ENCODE results near the gene SGK1. TPM values are rescaled to one million over a fixed set of nuclear protein-coding genes. Genes with fewer than 3 reads are reported as not detected.

The SGK1 gene
- 102 to 156 TPM (median 129 TPM) in 3 replicates for polyA plus RNA-seq
- polyA plus RNA-seq (2011; ENCODE audit: low read depth): 129 TPM
- polyA plus RNA-seq (2011; cell fraction: cytosol; rRNA removed): 106 and 112 TPM in 2 replicates
- 763 and 811 TPM in 2 replicates for polyA plus RNA-seq (2011; cell fraction: nucleus; rRNA removed)
- 81.1 and 85.4 TPM in 2 replicates for polyA plus RNA-seq (2012; ENCODE audit: low replicate concordance)
- 123 to 165 TPM (median 129 TPM) in 3 replicates for polyA minus RNA-seq
- polyA minus RNA-seq (2011; cell fraction: cytosol; rRNA and poly(A)+ RNA removed): 52.0 TPM
- polyA minus RNA-seq (2011; cell fraction: nucleus; rRNA and poly(A)+ RNA removed): 284 and 442 TPM in 2 replicates

- no peaks in the 10 kb centered on the region for H3K9me3 ChIP-seq (ENCODE audit: control insufficient read depth, low read depth, low read length)
- H2AFZ ChIP-seq (ENCODE audit: control insufficient read depth, low read length): peak within 1 kb of the TSS; percentile 96
- no peaks in the 10 kb centered on the region for H3K36me3 ChIP-seq (ENCODE audit: control insufficient read depth in 2 of 2, extremely low read depth in 1 of 2, insufficient read depth in 2 of 2, low read length in 2 of 2)
- H3K79me2 ChIP-seq (ENCODE audit: control insufficient read depth, insufficient read depth, low read length): no peaks in the 10 kb centered on the region
- FAIRE-seq (peak; percentile 60), DNase-seq (ENCODE audit: low read depth, low spot score) (no peak)
- H3K9ac ChIP-seq (ENCODE audit: control insufficient read depth, extremely low read depth, insufficient read depth, low read length): peak within 1 kb of the TSS; percentile 18
- H3K4me1 ChIP-seq (ENCODE audit: control insufficient read depth, extremely low read depth, insufficient read depth, low read length): peaks cover 5% of the 10 kb centered on the region
- no peaks in the 10 kb centered on the region for H3K9me1 ChIP-seq (ENCODE audit: control insufficient read depth, extremely low read depth, insufficient read depth, low read length)
- dilution Hi-C loops (cut with MboI; ENCODE audit: extremely low pct_ligation_motif_present, low sequenced_read_pairs): no loop called here
- peak within 1 kb of the TSS; percentile 90 for H3K4me2 ChIP-seq (ENCODE audit: control insufficient read depth, extremely low read depth, insufficient read depth, low read depth, low read length)
- H3K27ac ChIP-seq (ENCODE audit: control insufficient read depth, insufficient read depth, low read length): no peak within 1 kb of the TSS
- H3K27me3 ChIP-seq (ENCODE audit: control insufficient read depth, extremely low read depth, insufficient read depth, low read length): no peaks in the 10 kb centered on the region
- TF ChIP-seq EZH2 (IDR thresholded peaks at IDR 0.05; ENCODE audit: low read length) (no peak), CTCF (optimal IDR thresholded peaks at IDR 0.05 in 1 of 3, IDR thresholded peaks at IDR 0.05 in 1 of 3, conservative IDR thresholded peaks at IDR 0.05 in 1 of 3; ENCODE audit: extremely low read depth in 1 of 3, insufficient read depth in 2 of 3, low read length in 3 of 3) (no peak)
- H3K4me3 ChIP-seq (ENCODE audit: control insufficient read depth in 2 of 3, extremely low read depth in 1 of 3, insufficient read depth in 2 of 3, low read depth in 1 of 3, low read length in 3 of 3): peak within 1 kb of the TSS; percentile 33 to 80 (median 79)
- H4K20me1 ChIP-seq (ENCODE audit: control insufficient read depth, extremely low read depth, insufficient read depth, low read length): no peaks in the 10 kb centered on the region
These were observed at the start of gene SGK1 for GRCh38 chr6:134317471-134318131. SGK1 (minus strand) TSS chr6:134318112; CDS start chr6:134317460, 652 bp downstream.

GRCh38 chr6:134363323-134364039 is 45.6 kb upstream of the SGK1 start:
- no peaks in the 10 kb centered on the region for H3K9me3 ChIP-seq (ENCODE audit: control insufficient read depth, low read depth, low read length)
- FAIRE-seq (peak; percentile 95), DNase-seq (ENCODE audit: low read depth, low spot score) (peak; percentile 93)
- H3K36me3 ChIP-seq (ENCODE audit: control insufficient read depth in 2 of 2, extremely low read depth in 1 of 2, insufficient read depth in 2 of 2, low read length in 2 of 2): no peaks in the 10 kb centered on the region
- H2AFZ ChIP-seq (ENCODE audit: control insufficient read depth, low read length): no peak overlapping the region
- dilution Hi-C loops (cut with MboI; ENCODE audit: extremely low pct_ligation_motif_present, low sequenced_read_pairs): no loop called here
- peak overlapping the region in 1 of 3 experiments; percentile 30 for H3K4me3 ChIP-seq (ENCODE audit: control insufficient read depth in 2 of 3, extremely low read depth in 1 of 3, insufficient read depth in 2 of 3, low read depth in 1 of 3, low read length in 3 of 3)
- TF ChIP-seq EZH2 (IDR thresholded peaks at IDR 0.05; ENCODE audit: low read length) (no peak), CTCF (optimal IDR thresholded peaks at IDR 0.05 in 1 of 3, IDR thresholded peaks at IDR 0.05 in 1 of 3, conservative IDR thresholded peaks at IDR 0.05 in 1 of 3; ENCODE audit: extremely low read depth in 1 of 3, insufficient read depth in 2 of 3, low read length in 3 of 3) (no peak)
- H3K27me3 ChIP-seq (ENCODE audit: control insufficient read depth, extremely low read depth, insufficient read depth, low read length): no peaks in the 10 kb centered on the region
- no peaks in the 10 kb centered on the region for H3K9me1 ChIP-seq (ENCODE audit: control insufficient read depth, extremely low read depth, insufficient read depth, low read length)
- no peaks in the 10 kb centered on the region for H3K79me2 ChIP-seq (ENCODE audit: control insufficient read depth, insufficient read depth, low read length)
- H3K4me1 ChIP-seq (ENCODE audit: control insufficient read depth, extremely low read depth, insufficient read depth, low read length): peaks cover 19% of the 10 kb centered on the region
- H3K27ac ChIP-seq (ENCODE audit: control insufficient read depth, insufficient read depth, low read length): peak overlapping the region; percentile 86
- no peaks in the 10 kb centered on the region for H4K20me1 ChIP-seq (ENCODE audit: control insufficient read depth, extremely low read depth, insufficient read depth, low read length)
- H3K4me2 ChIP-seq (ENCODE audit: control insufficient read depth, extremely low read depth, insufficient read depth, low read depth, low read length): peak overlapping the region; percentile 80
- H3K9ac ChIP-seq (ENCODE audit: control insufficient read depth, extremely low read depth, insufficient read depth, low read length): peak overlapping the region; percentile 52

Data from keratinocyte (primary cell).